ENCODE results near the gene NAAA. TPM values are rescaled to one million over a fixed set of nuclear protein-coding genes. Genes with fewer than 3 reads are reported as not detected.

Gene NAAA
- 13.7 TPM for total RNA-seq (ENCODE audit: unreplicated experiment)
- long read RNA-seq, transcript NAAA-206 (9 exons, 1,300 nt): major isoform, 5 of 10 reads
- long read RNA-seq, partial matches to known transcripts: 1 of 10 reads
- long read RNA-seq, other reads (novel, unspliced or antisense): 3 of 10 reads

- H3K9me3 Mint-ChIP-seq (ENCODE audit: unreplicated experiment): peaks cover 4% of the 10 kb centered on the region
- H3K4me3 Mint-ChIP-seq (ENCODE audit: unreplicated experiment): peak within 1 kb of the TSS; percentile 93
- peaks cover 15% of the 10 kb centered on the region for H3K4me1 Mint-ChIP-seq (ENCODE audit: low read depth, unreplicated experiment)
- TF ChIP-seq CTCF (IDR thresholded peaks at IDR 0.05; ENCODE audit: partially characterized antibody, unreplicated experiment): no peak
- peak; percentile 89 for DNase-seq
- no peaks in the 10 kb centered on the region for H3K36me3 Mint-ChIP-seq (ENCODE audit: unreplicated experiment)
- H3K27ac Mint-ChIP-seq (ENCODE audit: unreplicated experiment): peak within 1 kb of the TSS; percentile 75
- H3K27me3 Mint-ChIP-seq (ENCODE audit: unreplicated experiment): peaks cover 1% of the 10 kb centered on the region
These were observed at the start of gene NAAA for GRCh38 chr4:75940692-75941253. TSS of gene NAAA (minus strand) at chr4:75941013. CDS start at chr4:75940949, 64 bp downstream.

- Mint-ChIP-seq H3K27me3 (ENCODE audit: unreplicated experiment) (peaks cover 4% of the 10 kb centered on the region), H3K9me3 (ENCODE audit: unreplicated experiment) (peaks cover 8% of the 10 kb centered on the region), H3K4me1 (ENCODE audit: low read depth, unreplicated experiment) (peaks cover 18% of the 10 kb centered on the region), H3K36me3 (ENCODE audit: unreplicated experiment) (peaks cover 6% of the 10 kb centered on the region), H3K27ac (ENCODE audit: unreplicated experiment) (peak overlapping the region; percentile 60), H3K4me3 (ENCODE audit: unreplicated experiment) (peak overlapping the region; percentile 93)
- DNase-seq: no peak
- no peak for TF ChIP-seq CTCF (IDR thresholded peaks at IDR 0.05; ENCODE audit: partially characterized antibody, unreplicated experiment)
These were observed 49.2 kb upstream of the NAAA start for GRCh38 chr4:75989846-75990528.

GRCh38 chr4:75985116-75985515 lies 44.3 kb upstream of the NAAA start:
- no peaks in the 10 kb centered on the region for H3K27me3 Mint-ChIP-seq (ENCODE audit: unreplicated experiment)
- TF ChIP-seq CTCF (IDR thresholded peaks at IDR 0.05; ENCODE audit: partially characterized antibody, unreplicated experiment): no peak
- H3K4me1 Mint-ChIP-seq (ENCODE audit: low read depth, unreplicated experiment): peaks cover 18% of the 10 kb centered on the region
- DNase-seq: no peak
- H3K27ac Mint-ChIP-seq (ENCODE audit: unreplicated experiment): no peak overlapping the region
- H3K4me3 Mint-ChIP-seq (ENCODE audit: unreplicated experiment): no peak overlapping the region
- peaks cover 6% of the 10 kb centered on the region for H3K36me3 Mint-ChIP-seq (ENCODE audit: unreplicated experiment)
- peaks cover 2% of the 10 kb centered on the region for H3K9me3 Mint-ChIP-seq (ENCODE audit: unreplicated experiment)

GRCh38 chr4:75980576-75980975 lies 39.8 kb upstream of the NAAA start:
- Mint-ChIP-seq H3K4me1 (ENCODE audit: low read depth, unreplicated experiment) (no peaks in the 10 kb centered on the region), H3K27me3 (ENCODE audit: unreplicated experiment) (no peaks in the 10 kb centered on the region), H3K9me3 (ENCODE audit: unreplicated experiment) (no peaks in the 10 kb centered on the region), H3K27ac (ENCODE audit: unreplicated experiment) (no peak overlapping the region), H3K36me3 (ENCODE audit: unreplicated experiment) (peaks cover 5% of the 10 kb centered on the region), H3K4me3 (ENCODE audit: unreplicated experiment) (no peak overlapping the region)
- DNase-seq: no peak
- no peak for TF ChIP-seq CTCF (IDR thresholded peaks at IDR 0.05; ENCODE audit: partially characterized antibody, unreplicated experiment)

- Mint-ChIP-seq H3K4me1 (ENCODE audit: low read depth, unreplicated experiment) (no peaks in the 10 kb centered on the region), H3K27me3 (ENCODE audit: unreplicated experiment) (no peaks in the 10 kb centered on the region), H3K9me3 (ENCODE audit: unreplicated experiment) (no peaks in the 10 kb centered on the region), H3K36me3 (ENCODE audit: unreplicated experiment) (peaks cover 7% of the 10 kb centered on the region), H3K4me3 (ENCODE audit: unreplicated experiment) (no peak overlapping the region), H3K27ac (ENCODE audit: unreplicated experiment) (no peak overlapping the region)
- no peak for DNase-seq
- TF ChIP-seq CTCF (IDR thresholded peaks at IDR 0.05; ENCODE audit: partially characterized antibody, unreplicated experiment): no peak
These were observed 35.4 kb upstream of the NAAA start for GRCh38 chr4:75976177-75976576.
